Common myeloid progenitor, CD34-positive (primary cell): ENCODE measurements around the gene BAIAP2L1.

Source experiments
- CTCF ChIA-PET: fragments of 350-600 bp; sonication (Branson Sonifier 250); formaldehyde crosslinking; loops from one replicate; lab custom pipeline; 2021; ENCODE audit warnings: antibody characterized with exemption; lab: Charles Lee
- POLR2A ChIA-PET: fragments of 350-600 bp; sonication (Branson Sonifier 250); formaldehyde crosslinking; loops from one replicate; lab custom pipeline; 2021; ENCODE audit warnings: antibody characterized with exemption; lab: Charles Lee
- DNase-seq, 3 donors: peaks; one replicate each; pipeline versions ENCODE4 v3.0.0 to v3.0.0-alpha.2; 2013
- H3K27ac ChIP-seq, 2 experiments: 1 replicate in 1 of 2; 2 replicates in 1 of 2; pipeline ENCODE4 v1.7.0; 2013; ENCODE audit warnings: inconsistent platforms in 2 of 2, low read length in 2 of 2, mild to moderate bottlenecking in 2 of 2, low read depth in 1 of 2, moderate library complexity in 1 of 2; ENCODE audit not compliant: severe bottlenecking in 2 of 2, insufficient read depth in 1 of 2, poor library complexity in 1 of 2
- H3K27me3 ChIP-seq, 5 experiments: replicated peaks in 2 of 5; 1 replicate in 3 of 5; 2 replicates in 2 of 5; pipeline versions ENCODE4 v1.6.1 to v1.7.0; 2013; ENCODE audit warnings: low read length in 4 of 5, mild to moderate bottlenecking in 2 of 5, moderate library complexity in 2 of 5, inconsistent platforms in 1 of 5; ENCODE audit not compliant: insufficient read depth in 5 of 5, control insufficient read depth in 4 of 5
- H3K36me3 ChIP-seq, 4 experiments: 1 replicate in 2 of 4; 2 replicates in 2 of 4; pipeline versions ENCODE4 v1.6.1 to v1.7.0; 2013; ENCODE audit warnings: low read length in 3 of 4, control low read depth in 1 of 4, mild to moderate bottlenecking in 1 of 4; ENCODE audit not compliant: control insufficient read depth in 4 of 4, insufficient read depth in 4 of 4
- H3K4me1 ChIP-seq, 4 experiments: 1 replicate in 3 of 4; 2 replicates in 1 of 4; pipeline versions ENCODE4 v1.6.1 to v1.7.1; 2013; ENCODE audit warnings: low read length in 3 of 4, mild to moderate bottlenecking in 3 of 4, control low read depth in 1 of 4, inconsistent platforms in 1 of 4, moderate library complexity in 1 of 4; ENCODE audit not compliant: control insufficient read depth in 4 of 4, insufficient read depth in 4 of 4; ENCODE audit errors: control extremely low read depth in 1 of 4
- H3K4me3 ChIP-seq, 7 experiments: 1 replicate in 4 of 7; 2 replicates in 3 of 7; pipeline versions ENCODE4 v1.5.1 to v1.7.0; 2013; ENCODE audit warnings: mild to moderate bottlenecking in 7 of 7, low read length in 6 of 7, moderate library complexity in 6 of 7, inconsistent platforms in 2 of 7, low read depth in 2 of 7, control low read depth in 1 of 7; ENCODE audit not compliant: insufficient read depth in 4 of 7, control insufficient read depth in 1 of 7; ENCODE audit errors: extremely low read depth in 1 of 7
- H3K9me3 ChIP-seq, 5 experiments: 1 replicate in 4 of 5; 2 replicates in 1 of 5; pipeline versions ENCODE4 v1.6.1 to v1.7.1; 2013; ENCODE audit warnings: low read length in 4 of 5, mild to moderate bottlenecking in 2 of 5, inconsistent platforms in 1 of 5, low read depth in 1 of 5, moderate library complexity in 1 of 5; ENCODE audit not compliant: control insufficient read depth in 4 of 5, insufficient read depth in 2 of 5; ENCODE audit errors: control extremely low read depth in 1 of 5
- WGBS: methylation state at CpG from one replicate; pipeline ENCODE4 v1.1.5; 2013; ENCODE audit not compliant: insufficient coverage; 5-methylcytosine and 5-hydroxymethylcytosine counted together

BAIAP2L1 gene

GRCh38 chr7:98284335-98285036, 116.4 kb downstream of the BAIAP2L1 start:
- Histone ChIP-seq H3K4me1 (peaks cover 9 to 74% (median 60%) of the 10 kb centered on the region in 4 experiments), H3K4me3 (peak overlapping the region in 5 of 7 experiments; percentile 19 to 84 (median 79)), H3K27ac (peak overlapping the region in 1 of 2 experiments; percentile 34), H3K9me3 (no peaks in the 10 kb centered on the region), H3K36me3 (peaks cover 0 to 23% (median 5%) of the 10 kb centered on the region in 4 experiments), H3K27me3 (no peaks in the 10 kb centered on the region)
- CTCF ChIA-PET, result interaction anchor here (1.1 to 1.6 kb wide), 4 partner anchors 17 to 594 kb away, joined by 3 to 4 read pairs (median 3); partner anchors contain the start of gene TRRAP
- DNase-seq, result peak; percentile 19 to 82 (median 71)
- POLR2A ChIA-PET, result no interaction called here
- WGBS, result 9% methylated on average over 14 of the region's 20 CpGs

- Histone ChIP-seq H3K4me3 (peak overlapping the region in 6 of 7 experiments; percentile 10 to 84 (median 62)), H3K9me3 (no peaks in the 10 kb centered on the region), H3K27ac (peak overlapping the region in 1 of 2 experiments; percentile 34), H3K4me1 (peaks cover 9 to 70% (median 60%) of the 10 kb centered on the region in 4 experiments), H3K27me3 (no peaks in the 10 kb centered on the region), H3K36me3 (peaks cover 0 to 18% (median 3%) of the 10 kb centered on the region in 4 experiments)
- DNase-seq, result no peak
- POLR2A ChIA-PET, result no interaction called here
- CTCF ChIA-PET, result interaction anchor here (1.6 kb wide), 1 partner anchor 33 kb away, joined by 4 read pairs; no protein-coding TSS in a partner anchor
- 58% methylated on average over 4 of the region's 8 CpGs for WGBS
Measured at GRCh38 chr7:98283887-98284222, 117.0 kb downstream of the BAIAP2L1 start.

DNA sequence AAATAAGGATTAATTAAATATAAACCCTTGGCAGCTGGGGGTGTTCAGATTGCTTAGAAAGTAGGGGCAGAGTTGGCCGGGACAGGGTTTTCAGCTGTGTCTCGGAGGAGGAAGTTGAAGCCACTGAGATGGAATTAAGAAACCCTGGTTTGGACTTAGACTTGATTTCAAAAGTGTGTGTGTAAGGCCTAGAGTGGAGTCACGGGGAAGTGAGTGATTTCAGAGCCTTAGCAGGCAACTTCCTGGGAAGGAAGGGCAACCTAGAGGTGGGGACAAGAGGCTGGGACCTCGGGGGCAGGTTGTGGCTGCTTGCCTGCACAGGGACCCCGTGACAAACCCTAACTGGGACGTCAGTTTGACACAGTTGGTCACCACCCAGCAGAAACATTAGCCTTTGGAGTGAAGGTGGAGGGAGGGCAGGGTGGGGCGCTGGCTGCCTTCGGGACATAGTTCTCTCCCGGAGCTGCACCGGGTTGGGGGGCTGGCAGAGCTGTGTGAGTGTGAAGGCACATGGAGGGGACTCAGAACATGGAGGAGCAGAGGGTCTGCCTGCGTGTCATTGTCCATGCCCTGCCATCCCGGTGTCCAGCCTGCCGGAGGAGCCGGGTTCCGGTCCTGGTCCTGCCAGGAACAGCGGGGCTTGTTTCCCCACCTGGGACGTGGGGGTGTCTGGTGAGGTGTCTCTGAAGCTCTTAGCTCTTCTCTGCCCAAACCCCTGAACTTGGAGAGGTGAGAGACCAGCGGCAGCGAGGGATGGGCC, 117.6 kb downstream of the BAIAP2L1 start:
- H3K27ac ChIP-seq, result peak overlapping the region in 1 of 2 experiments; percentile 34
- no peaks in the 10 kb centered on the region for H3K27me3 ChIP-seq
- H3K36me3 ChIP-seq, result peaks cover 0 to 18% (median 3%) of the 10 kb centered on the region in 4 experiments
- WGBS, result 72% methylated on average over 18 of the region's 19 CpGs
- DNase-seq, result peak in 2 of 3 donors; percentile 49 to 56
- H3K9me3 ChIP-seq, result no peaks in the 10 kb centered on the region
- H3K4me3 ChIP-seq, result peak overlapping the region in 5 of 7 experiments; percentile 75 to 84 (median 79)
- ChIA-PET POLR2A (no interaction called here), CTCF (interaction anchor here (1.6 kb wide), 1 partner anchor 33 kb away, joined by 4 read pairs; no protein-coding TSS in a partner anchor)
- peaks cover 9 to 69% (median 60%) of the 10 kb centered on the region in 4 experiments for H3K4me1 ChIP-seq

DNA sequence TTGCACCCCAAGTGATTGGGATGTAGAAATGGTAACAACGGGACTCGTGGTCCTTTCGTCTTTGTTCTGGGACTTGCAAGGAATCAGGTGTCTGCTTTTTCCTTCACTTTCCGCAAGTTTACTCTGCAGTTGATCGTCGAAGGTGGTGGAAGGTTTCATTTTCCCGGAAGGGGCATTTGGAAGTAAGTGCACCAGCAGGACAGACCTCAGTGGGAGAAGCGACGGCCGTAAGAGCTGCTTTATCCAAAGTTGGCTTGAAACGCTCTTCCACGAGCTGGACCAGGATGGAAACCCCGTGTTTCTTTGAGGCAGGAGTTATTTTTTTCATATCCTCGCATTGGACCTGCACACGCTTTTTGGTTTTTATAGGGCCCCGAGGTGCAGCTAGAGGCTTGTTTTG, 118.2 kb downstream of the BAIAP2L1 start:
- no peak for DNase-seq
- H3K27ac ChIP-seq, result peak overlapping the region in 1 of 2 experiments; percentile 73
- WGBS, result 76% methylated on average over 9 of the region's 16 CpGs
- H3K4me1 ChIP-seq, result peaks cover 9 to 63% (median 54%) of the 10 kb centered on the region in 4 experiments
- POLR2A ChIA-PET, result no interaction called here
- no peaks in the 10 kb centered on the region for H3K9me3 ChIP-seq
- peak overlapping the region in 6 of 7 experiments; percentile 59 to 84 (median 78) for H3K4me3 ChIP-seq
- peaks cover 0 to 12% (median 2%) of the 10 kb centered on the region in 4 experiments for H3K36me3 ChIP-seq
- no peaks in the 10 kb centered on the region for H3K27me3 ChIP-seq
- CTCF ChIA-PET, result interaction anchor here (1.6 kb wide), 1 partner anchor 32 kb away, joined by 4 read pairs; no protein-coding TSS in a partner anchor

DNA sequence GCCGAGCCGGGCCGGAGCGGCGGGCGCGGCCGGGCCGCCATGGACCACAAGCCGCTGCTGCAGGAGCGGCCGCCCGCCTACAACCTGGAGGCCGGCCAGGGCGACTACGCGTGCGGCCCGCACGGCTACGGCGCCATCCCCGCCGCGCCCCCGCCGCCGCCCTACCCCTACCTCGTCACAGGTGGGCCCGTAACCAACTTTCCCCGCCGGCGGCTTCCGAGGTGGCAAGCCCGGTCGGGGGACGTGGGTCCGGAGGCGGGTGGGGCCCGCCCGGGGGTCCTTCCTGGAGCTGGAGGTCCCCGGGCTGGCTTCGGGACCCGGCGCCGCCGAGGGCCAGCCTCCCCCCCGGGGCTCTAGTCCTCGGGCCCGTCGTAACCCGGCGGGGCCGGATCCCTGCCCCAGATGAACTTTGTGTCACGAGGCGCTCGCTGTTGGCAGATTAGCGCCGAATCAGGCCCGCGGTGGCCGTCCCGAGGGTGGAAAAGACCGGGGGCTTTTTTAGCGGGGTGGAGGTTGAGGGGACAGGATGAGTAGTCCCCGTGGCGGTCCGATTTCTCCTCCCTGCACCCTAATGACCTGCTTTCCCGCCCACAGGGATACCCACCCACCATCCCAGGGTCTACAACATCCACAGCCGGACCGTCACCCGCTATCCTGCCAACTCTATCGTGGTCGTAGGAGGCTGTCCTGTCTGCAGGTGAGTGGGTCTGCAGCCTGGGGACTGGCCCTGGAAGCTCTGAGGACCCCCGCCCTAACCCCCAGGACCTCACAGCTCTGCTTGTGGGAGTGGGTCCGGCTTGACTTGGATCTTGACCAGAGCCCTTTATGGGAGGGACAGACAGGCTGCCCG, 118.9 kb downstream of the BAIAP2L1 start:
- Histone ChIP-seq H3K9me3 (no peaks in the 10 kb centered on the region), H3K27ac (peak overlapping the region in 1 of 2 experiments; percentile 73), H3K27me3 (no peaks in the 10 kb centered on the region), H3K36me3 (peaks cover 0 to 9% (median under 1%) of the 10 kb centered on the region in 4 experiments), H3K4me3 (peak overlapping the region; percentile 46 to 84 (median 77)), H3K4me1 (peaks cover 9 to 56% (median 49%) of the 10 kb centered on the region in 4 experiments)
- POLR2A ChIA-PET, result no interaction called here
- CTCF ChIA-PET, result no interaction called here
- WGBS, result 2% methylated on average over 69 of the region's 77 CpGs
- DNase-seq, result peak in 1 of 3 donors; percentile 34
